ENCODE results near the gene NCKAP5.

- TF ChIP-seq EZH2phosphoT487 (IDR thresholded peaks at IDR 0.05; ENCODE audit: low read depth, severe bottlenecking, unreplicated experiment) (no peak), CTCF (IDR thresholded peaks at IDR 0.05; ENCODE audit: poor library complexity) (no peak)
Measured at GRCh38 chr2:133461484-133461883, 106.8 kb downstream of the NCKAP5 start.
